ENCODE results near the gene CD109. TPM values are rescaled to one million over a fixed set of nuclear protein-coding genes. Genes with fewer than 3 reads are reported as not detected.

CD109 gene
- total RNA-seq, 3 donors from 2014 or later, result 1.7 to 9.1 (median 4.4) TPM

DNA sequence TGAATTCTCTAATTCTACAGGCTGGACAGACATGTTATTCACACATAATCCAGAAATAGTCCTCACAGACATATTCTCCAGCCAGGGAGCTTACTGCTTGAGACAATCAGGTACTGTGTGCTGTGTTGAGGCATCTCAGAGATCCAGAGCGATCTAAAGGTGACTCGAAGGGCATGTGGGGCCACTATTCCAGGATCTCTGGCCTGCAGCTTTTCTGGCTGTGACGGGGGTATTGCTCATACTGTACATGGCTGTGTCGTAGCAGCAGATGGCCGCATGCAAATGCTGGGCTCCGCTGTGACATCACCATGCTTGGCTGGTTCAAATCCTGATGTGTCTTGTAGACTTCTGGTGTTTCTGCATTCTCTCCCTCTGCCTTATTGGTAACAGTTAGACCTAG, 37.8 kb downstream of the CD109 start:
- Histone ChIP-seq H3K9me3 (no peaks in the 10 kb centered on the region), H3K36me3 (ENCODE audit: low read depth) (no peaks in the 10 kb centered on the region), H3K4me1 (ENCODE audit: low read depth) (no peaks in the 10 kb centered on the region), H3K4me3 (no peak overlapping the region)
- DNase-seq, result no peak
- TF ChIP-seq, protein P1, sequence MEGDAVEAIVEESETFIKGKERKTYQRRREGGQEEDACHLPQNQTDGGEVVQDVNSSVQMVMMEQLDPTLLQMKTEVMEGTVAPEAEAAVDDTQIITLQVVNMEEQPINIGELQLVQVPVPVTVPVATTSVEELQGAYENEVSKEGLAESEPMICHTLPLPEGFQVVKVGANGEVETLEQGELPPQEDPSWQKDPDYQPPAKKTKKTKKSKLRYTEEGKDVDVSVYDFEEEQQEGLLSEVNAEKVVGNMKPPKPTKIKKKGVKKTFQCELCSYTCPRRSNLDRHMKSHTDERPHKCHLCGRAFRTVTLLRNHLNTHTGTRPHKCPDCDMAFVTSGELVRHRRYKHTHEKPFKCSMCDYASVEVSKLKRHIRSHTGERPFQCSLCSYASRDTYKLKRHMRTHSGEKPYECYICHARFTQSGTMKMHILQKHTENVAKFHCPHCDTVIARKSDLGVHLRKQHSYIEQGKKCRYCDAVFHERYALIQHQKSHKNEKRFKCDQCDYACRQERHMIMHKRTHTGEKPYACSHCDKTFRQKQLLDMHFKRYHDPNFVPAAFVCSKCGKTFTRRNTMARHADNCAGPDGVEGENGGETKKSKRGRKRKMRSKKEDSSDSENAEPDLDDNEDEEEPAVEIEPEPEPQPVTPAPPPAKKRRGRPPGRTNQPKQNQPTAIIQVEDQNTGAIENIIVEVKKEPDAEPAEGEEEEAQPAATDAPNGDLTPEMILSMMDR (IDR thresholded peaks at IDR 0.05), result no peak
- ATAC-seq, result no peak
- intact Hi-C loops (cut with DNase I, micrococcal nuclease), result loop anchor here in 1 of 2 donors (5.0 to 10.0 kb wide), 2 partner anchors 56 to 1481 kb away; no protein-coding TSS in a partner anchor

DNA sequence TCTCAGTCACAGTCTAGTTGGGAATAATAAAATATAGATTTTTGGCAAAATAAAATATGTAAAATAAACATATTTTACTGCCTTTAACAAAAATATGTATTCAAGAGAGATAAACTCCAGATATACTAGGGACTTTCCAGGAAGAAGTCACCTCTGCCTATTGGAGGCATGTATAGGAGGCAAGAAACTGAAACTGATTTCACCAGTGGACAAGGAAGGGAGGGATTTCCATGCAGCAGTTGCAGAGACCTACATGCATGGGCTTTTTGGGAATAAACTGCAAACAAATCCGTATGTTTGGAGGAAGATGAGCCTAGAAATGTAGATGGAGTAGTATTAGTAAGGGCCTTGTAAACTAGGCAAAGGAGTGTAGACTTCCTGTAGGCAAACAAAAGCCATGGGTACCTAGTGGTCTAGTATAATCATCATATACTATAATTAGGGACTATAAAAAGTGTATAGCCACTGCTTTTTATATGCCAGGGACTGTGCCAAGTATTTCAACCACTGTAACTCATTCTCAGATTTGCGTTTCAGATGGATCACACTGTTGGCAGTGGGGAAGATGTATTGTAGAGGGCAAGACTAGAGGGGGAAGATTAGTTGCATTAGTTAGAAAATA, 38.9 kb downstream of the CD109 start:
- intact Hi-C loops (cut with DNase I, micrococcal nuclease), result loop anchor here in 1 of 2 donors (5.0 to 10.0 kb wide), 2 partner anchors 58 to 1480 kb away; no protein-coding TSS in a partner anchor
- H3K4me3 ChIP-seq, result no peak overlapping the region

DNA sequence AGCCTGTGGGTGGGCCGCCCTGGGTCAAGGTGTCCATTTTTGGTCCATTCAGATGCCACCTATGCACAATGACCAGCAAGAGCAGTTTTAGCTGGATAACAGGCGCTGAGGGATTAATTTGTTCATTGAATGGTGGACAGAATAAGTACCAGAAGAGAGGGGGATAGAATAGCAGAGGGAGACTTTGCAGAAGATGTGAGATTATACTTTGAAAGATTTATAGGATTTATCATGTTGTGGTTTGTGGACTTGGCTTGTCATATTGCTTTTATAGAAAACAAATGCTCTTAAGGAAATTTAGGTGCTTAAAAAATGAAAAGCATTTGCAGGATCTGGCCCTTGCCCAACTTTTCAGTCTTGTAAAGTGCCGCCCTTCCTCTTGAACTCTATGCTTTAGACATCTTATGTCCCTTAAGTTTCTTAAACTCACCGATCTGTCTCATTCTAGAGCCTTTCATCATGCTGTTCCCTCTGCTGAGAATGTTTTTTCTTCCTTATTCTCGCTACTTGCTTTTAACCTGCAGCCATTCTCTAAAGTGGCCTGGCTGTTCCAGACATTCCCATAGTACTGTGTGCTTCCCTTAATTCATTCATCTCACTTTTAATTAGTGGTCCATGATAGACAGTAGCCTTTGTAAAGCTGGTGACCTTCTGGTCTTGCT, 42.5 kb downstream of the CD109 start:
- intact Hi-C loops (cut with DNase I, micrococcal nuclease), result loop anchor here in 1 of 2 donors (10.0 kb wide), 1 partner anchor 1476 kb away; no protein-coding TSS in a partner anchor
- DNase-seq, result no peak
- H3K4me1 ChIP-seq (ENCODE audit: low read depth), result no peaks in the 10 kb centered on the region
- no peaks in the 10 kb centered on the region for H3K9me3 ChIP-seq
- H3K4me3 ChIP-seq, result no peak overlapping the region
- TF ChIP-seq, protein P1 (IDR thresholded peaks at IDR 0.05), result no peak
- no peak for ATAC-seq
- H3K36me3 ChIP-seq (ENCODE audit: low read depth), result no peaks in the 10 kb centered on the region

More for the DNA sequence above, 38.9 kb downstream of the CD109 start:
- Histone ChIP-seq H3K9me3 (no peaks in the 10 kb centered on the region), H3K36me3 (ENCODE audit: low read depth) (no peaks in the 10 kb centered on the region), H3K4me1 (ENCODE audit: low read depth) (no peaks in the 10 kb centered on the region)
- DNase-seq (peak in 1 of 3 donors; percentile 21), ATAC-seq (peak; percentile 77)
- TF ChIP-seq, protein P1 (IDR thresholded peaks at IDR 0.05), result no peak

DNA sequence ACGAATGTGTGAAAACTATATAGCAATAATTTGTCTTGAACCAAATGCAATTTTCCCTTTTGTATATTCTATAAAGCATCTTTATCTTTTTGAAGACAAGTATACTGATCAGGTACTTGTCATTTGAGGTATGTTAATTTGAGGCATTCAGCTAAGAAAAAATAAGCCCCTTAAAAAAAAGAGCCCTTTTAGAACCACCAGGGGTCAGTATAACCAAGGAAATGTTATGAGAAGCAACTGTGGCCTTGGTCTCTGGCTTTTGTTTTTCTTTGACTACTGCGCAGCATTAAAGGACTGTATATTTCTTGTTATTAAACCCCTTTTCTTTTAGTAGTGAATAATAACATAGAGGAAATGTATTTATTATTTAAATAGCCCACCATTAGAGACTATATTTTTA, 43.1 kb downstream of the CD109 start:
- DNase-seq (peak in 1 of 3 donors; percentile 23), ATAC-seq (peak; percentile 56)
- TF ChIP-seq, protein P1 (IDR thresholded peaks at IDR 0.05), result peak; percentile 40
- intact Hi-C loops (cut with DNase I, micrococcal nuclease), result loop anchor here in 1 of 2 donors (10.0 kb wide), 1 partner anchor 1476 kb away; no protein-coding TSS in a partner anchor
- no peaks in the 10 kb centered on the region for H3K36me3 ChIP-seq (ENCODE audit: low read depth)
- no peaks in the 10 kb centered on the region for H3K4me1 ChIP-seq (ENCODE audit: low read depth)
- no peaks in the 10 kb centered on the region for H3K9me3 ChIP-seq
- no peak overlapping the region for H3K4me3 ChIP-seq

DNA sequence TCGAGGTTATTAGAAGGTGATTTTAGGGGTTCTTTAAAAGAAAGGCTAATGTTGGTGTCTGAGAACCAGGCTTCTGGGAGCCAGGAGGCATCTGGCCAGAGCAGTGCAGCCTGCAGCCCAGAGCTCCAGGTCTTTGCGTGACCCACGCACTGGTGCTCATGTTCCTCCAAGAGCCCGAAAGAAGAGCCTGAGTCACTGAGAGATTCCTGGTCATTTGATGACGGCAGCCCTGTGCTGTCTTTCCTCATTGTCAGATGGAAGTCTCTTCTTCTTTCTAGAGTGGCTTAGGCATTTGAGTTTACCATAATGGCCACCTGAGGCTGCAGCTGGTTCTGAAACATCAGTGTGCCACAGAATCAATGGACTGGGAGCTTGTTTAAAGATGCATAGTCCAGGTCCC, 46.4 kb downstream of the CD109 start:
- DNase-seq (no peak), ATAC-seq (no peak)
- intact Hi-C loops (cut with DNase I, micrococcal nuclease), result loop anchor here in 1 of 2 donors (10.0 kb wide), 1 partner anchor 112 kb away; no protein-coding TSS in a partner anchor
- Histone ChIP-seq H3K4me3 (no peak overlapping the region), H3K4me1 (ENCODE audit: low read depth) (no peaks in the 10 kb centered on the region), H3K36me3 (ENCODE audit: low read depth) (no peaks in the 10 kb centered on the region), H3K9me3 (no peaks in the 10 kb centered on the region)
- TF ChIP-seq, protein P1 (IDR thresholded peaks at IDR 0.05), result no peak

All from mucosa of descending colon (tissue), 3 donors.